HL-60 (cell line): ENCODE measurements around the gene REXO1.

Experiments used
- DNase-seq, 2 experiments: peaks; one replicate each; pipeline ENCODE4 v3.0.0-alpha.2; 2010 to 2020; ENCODE audit warnings: low read depth in 1 of 2, low spot score in 1 of 2
- H3K27ac ChIP-seq: fragments of 250-450 bp; sonication (Bioruptor Pico); replicated peaks from 2 replicates; pipeline ENCODE4 v1.5.1; 2020; ENCODE audit warnings: mild to moderate bottlenecking, moderate library complexity
- H3K27me3 ChIP-seq: fragments of 250-450 bp; sonication (Bioruptor Pico); 2 replicates; pipeline ENCODE4 v1.5.1; 2021; ENCODE audit warnings: mild to moderate bottlenecking, moderate library complexity; ENCODE audit not compliant: insufficient read depth, poor library complexity, severe bottlenecking
- H3K4me3 ChIP-seq: replicated peaks from 2 replicates; pipeline ENCODE4 v1.5.1; 2011; ENCODE audit warnings: mild to moderate bottlenecking, control low read depth, low read length; ENCODE audit not compliant: insufficient read depth
- CTCF ChIP-seq: IDR thresholded peaks from one replicate; pipeline ENCODE4 v1.5.1; 2011; ENCODE audit warnings: low read length, control low read depth, inconsistent platforms; ENCODE audit not compliant: insufficient read depth
- GABPA ChIP-seq: IDR thresholded peaks from 2 replicates; pipeline ENCODE4 v1.6.1; 2012; ENCODE audit warnings: low read depth
- POLR2AphosphoS5 ChIP-seq: IDR thresholded peaks from 2 replicates; pipeline ENCODE4 v1.6.1; 2012; ENCODE audit warnings: low read depth
- REST ChIP-seq: IDR thresholded peaks from 2 replicates; pipeline ENCODE4 v1.6.1; 2012; ENCODE audit warnings: low read depth; ENCODE audit not compliant: insufficient replicate concordance
- SPI1 ChIP-seq: IDR thresholded peaks from 2 replicates; pipeline ENCODE4 v1.6.1; 2012; ENCODE audit warnings: low read depth, mild to moderate bottlenecking, borderline replicate concordance

Gene REXO1

GRCh38 chr19:1866693-1867348, 18.5 kb upstream of the REXO1 start:
- Histone ChIP-seq H3K27ac (no peak overlapping the region), H3K27me3 (no peaks in the 10 kb centered on the region), H3K4me3 (no peak overlapping the region)
- TF ChIP-seq POLR2AphosphoS5 (no peak), CTCF (no peak), GABPA (no peak), REST (no peak), SPI1 (no peak)
- no peak for DNase-seq

- DNase-seq = no peak
- Histone ChIP-seq H3K27me3 (no peaks in the 10 kb centered on the region), H3K4me3 (peak overlapping the region; percentile 51), H3K27ac (peak overlapping the region; percentile 100)
- TF ChIP-seq GABPA = no peak
- no peak for TF ChIP-seq REST
- TF ChIP-seq CTCF = no peak
- TF ChIP-seq POLR2AphosphoS5 = no peak
- no peak for TF ChIP-seq SPI1
These were observed 17.1 kb upstream of the REXO1 start for GRCh38 chr19:1865172-1866010.

GRCh38 chr19:1864480-1865171, 16.3 kb upstream of the REXO1 start:
- TF ChIP-seq GABPA (no peak), REST (no peak), POLR2AphosphoS5 (no peak), SPI1 (no peak), CTCF (peak; percentile 53)
- peak; percentile 78 for DNase-seq
- Histone ChIP-seq H3K27ac (peak overlapping the region; percentile 100), H3K4me3 (peak overlapping the region; percentile 51), H3K27me3 (no peaks in the 10 kb centered on the region)
